A549 (cell line): ENCODE results near the gene ACTR3.

Source experiments
- CTCF ChIP-seq: fragments of >200 bp; sonication (Bioruptor Twin); formaldehyde crosslinking; IDR thresholded peaks from 3 replicates; pipeline ENCODE4 v1.5.1; 2016
- FOXS1 ChIP-seq: fragments of 250-450 bp; sonication (Bioruptor Pico); IDR thresholded peaks from 2 replicates; pipeline ENCODE4 v1.5.0; 2020; ENCODE audit warnings: mild to moderate bottlenecking, moderate library complexity
- PBX3 ChIP-seq: IDR thresholded peaks from 2 replicates; pipeline ENCODE4 v1.6.1; 2012
- POLR2A ChIP-seq: IDR thresholded peaks from 2 replicates; pipeline ENCODE4 v1.6.1; 2012; ENCODE audit warnings: mild to moderate bottlenecking, low read length
- POLR2AphosphoS2 ChIP-seq: conservative IDR thresholded peaks from 2 replicates; pipeline ENCODE4 v1.6.1; 2012; ENCODE audit warnings: low read length, improper control_type of control experiment, inconsistent platforms
- RAD21 ChIP-seq, 2 experiments: fragments of >200 bp in 1 of 2; sonication (Bioruptor Twin) in 1 of 2; formaldehyde crosslinking in 1 of 2; IDR thresholded peaks in 1 of 2; conservative IDR thresholded peaks in 1 of 2; 2 replicates in 1 of 2; 3 replicates in 1 of 2; pipeline ENCODE4 v1.6.1; 2012 to 2018; ENCODE audit warnings: inconsistent platforms in 1 of 2
- REST ChIP-seq: fragments of 200-600 bp; sonication (generic); IDR thresholded peaks from 2 replicates; pipeline ENCODE4 v1.6.1; 2016; ENCODE audit warnings: antibody characterized with exemption, mild to moderate bottlenecking, moderate library complexity

- no peak for TF ChIP-seq CTCF
- no peak for TF ChIP-seq REST
- TF ChIP-seq POLR2AphosphoS2: no peak
- no peak for TF ChIP-seq RAD21 (conservative IDR thresholded peaks at IDR 0.05 in 1 of 2, IDR thresholded peaks at IDR 0.05 in 1 of 2)
- TF ChIP-seq PBX3: no peak
- no peak for TF ChIP-seq FOXS1 (CRISPR knock-in tag)
- no peak for TF ChIP-seq POLR2A
Measured at GRCh38 chr2:113910110-113910717, 20.3 kb downstream of the ACTR3 start.
